Chondrocyte (in vitro differentiated cells): ENCODE measurements around the gene KYAT1. TPM values are rescaled to one million over a fixed set of nuclear protein-coding genes. Genes with fewer than 3 reads are reported as not detected.

Experiments used
- DNase-seq: peaks from one replicate; pipeline ENCODE4 v3.0.0; 2021; ENCODE audit warnings: mixed read lengths, low spot score
- H3K27ac Mint-ChIP-seq: one replicate; pipeline ENCODE4 v1.8.0; 2021; ENCODE audit warnings: mild to moderate bottlenecking, moderate library complexity, mixed read lengths; ENCODE audit not compliant: unreplicated experiment
- H3K27me3 Mint-ChIP-seq: 2 replicates; pipeline ENCODE4 v1.8.0; 2021; ENCODE audit warnings: low read depth, mixed read lengths
- H3K36me3 Mint-ChIP-seq: 2 replicates; pipeline ENCODE4 v1.8.0; 2021; ENCODE audit warnings: low read depth, mixed read lengths
- H3K4me1 Mint-ChIP-seq: 2 replicates; pipeline ENCODE4 v1.8.0; 2021; ENCODE audit warnings: low read depth, mild to moderate bottlenecking, mixed read lengths
- H3K4me3 Mint-ChIP-seq: one replicate; pipeline ENCODE4 v1.8.0; 2021; ENCODE audit warnings: mild to moderate bottlenecking, moderate library complexity, mixed read lengths; ENCODE audit not compliant: unreplicated experiment
- H3K9me3 Mint-ChIP-seq: 2 replicates; pipeline ENCODE4 v1.8.0; 2021; ENCODE audit warnings: low read depth, mixed read lengths
- long read RNA-seq: library from polyadenylated mRNA; stranded (forward); transcript quantifications from one replicate; pipeline ENCODE4 v2.0.0, GENCODE V29; 2021
- total RNA-seq: library from RNA; stranded (reverse); gene quantifications from 3 replicates; pipeline ENCODE4 v1.2.1, GENCODE V29; 2021
- TF ChIP-seq, protein P1 (sequence below): fragments of 200-600 bp; sonication (generic); IDR thresholded peaks from 2 replicates; pipeline ENCODE4 v1.5.0; 2021; ENCODE audit warnings: antibody characterized with exemption, mild to moderate bottlenecking, moderate library complexity

Gene KYAT1
- 3.3 to 7.0 TPM (median 3.6 TPM) in 3 replicates for total RNA-seq
- long read RNA-seq, partial matches to known transcripts: 0 of 4 reads
- long read RNA-seq, other reads (novel, unspliced or antisense): 2 of 4 reads

DNA sequence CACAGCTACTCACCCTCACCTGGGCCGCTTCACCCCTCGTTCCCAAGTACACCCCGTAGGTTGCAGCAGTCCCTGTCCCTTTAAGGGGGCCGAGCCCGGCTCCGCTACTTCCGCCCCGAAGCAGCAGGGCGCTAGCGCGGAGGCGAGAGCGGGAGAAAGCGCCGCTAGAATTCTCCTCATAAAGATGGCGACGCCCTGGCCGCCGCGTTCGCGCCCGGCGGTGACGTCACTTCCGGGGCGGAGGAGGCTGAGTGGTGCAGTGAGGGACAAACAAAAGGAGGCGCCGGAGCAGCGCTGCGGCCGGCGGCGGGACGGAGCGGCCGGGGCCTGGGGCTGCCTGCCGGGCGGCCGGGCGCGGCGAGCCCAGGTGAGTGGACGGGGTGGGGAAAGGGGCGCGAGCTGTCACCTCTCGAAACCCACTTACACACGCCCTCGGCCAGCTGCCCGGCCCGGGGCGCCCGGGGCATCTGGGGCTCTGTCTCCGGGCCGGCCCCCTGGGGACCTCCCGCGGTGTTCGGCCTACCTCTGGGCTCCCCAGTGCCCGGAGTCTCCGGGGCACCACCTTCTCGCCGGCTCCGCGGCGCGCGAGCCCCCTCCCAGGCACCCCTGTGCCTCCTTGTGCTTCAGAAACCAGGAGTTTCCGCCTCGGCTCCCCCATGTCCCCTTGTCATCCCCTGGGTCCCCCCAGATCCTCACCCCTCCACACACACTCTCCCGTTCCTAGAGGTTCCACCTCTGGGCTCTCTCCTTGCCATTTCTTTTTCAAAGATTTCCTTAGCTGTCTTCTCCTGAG lies at the start of gene KYAT1, which contains the start of gene LRRC8A:
KYAT1 (minus strand) TSS at position 67 of the 793 bp plus-strand sequence. CDS start 36,545 bp downstream, outside the sequence.
LRRC8A (plus strand) TSS at position 250 of the 793 bp plus-strand sequence. CDS start 25,032 bp downstream, outside the sequence.
- H3K4me1 Mint-ChIP-seq: peaks cover 48% of the 10 kb centered on the region
- H3K9me3 Mint-ChIP-seq: no peaks in the 10 kb centered on the region
- peak within 1 kb of the TSS; percentile 94 for H3K27ac Mint-ChIP-seq
- no peaks in the 10 kb centered on the region for H3K27me3 Mint-ChIP-seq
- TF ChIP-seq, protein P1, sequence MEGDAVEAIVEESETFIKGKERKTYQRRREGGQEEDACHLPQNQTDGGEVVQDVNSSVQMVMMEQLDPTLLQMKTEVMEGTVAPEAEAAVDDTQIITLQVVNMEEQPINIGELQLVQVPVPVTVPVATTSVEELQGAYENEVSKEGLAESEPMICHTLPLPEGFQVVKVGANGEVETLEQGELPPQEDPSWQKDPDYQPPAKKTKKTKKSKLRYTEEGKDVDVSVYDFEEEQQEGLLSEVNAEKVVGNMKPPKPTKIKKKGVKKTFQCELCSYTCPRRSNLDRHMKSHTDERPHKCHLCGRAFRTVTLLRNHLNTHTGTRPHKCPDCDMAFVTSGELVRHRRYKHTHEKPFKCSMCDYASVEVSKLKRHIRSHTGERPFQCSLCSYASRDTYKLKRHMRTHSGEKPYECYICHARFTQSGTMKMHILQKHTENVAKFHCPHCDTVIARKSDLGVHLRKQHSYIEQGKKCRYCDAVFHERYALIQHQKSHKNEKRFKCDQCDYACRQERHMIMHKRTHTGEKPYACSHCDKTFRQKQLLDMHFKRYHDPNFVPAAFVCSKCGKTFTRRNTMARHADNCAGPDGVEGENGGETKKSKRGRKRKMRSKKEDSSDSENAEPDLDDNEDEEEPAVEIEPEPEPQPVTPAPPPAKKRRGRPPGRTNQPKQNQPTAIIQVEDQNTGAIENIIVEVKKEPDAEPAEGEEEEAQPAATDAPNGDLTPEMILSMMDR: peak; percentile 41
- peaks cover 2% of the 10 kb centered on the region for H3K36me3 Mint-ChIP-seq
- peak; percentile 96 for DNase-seq
- H3K4me3 Mint-ChIP-seq: peak within 1 kb of the TSS; percentile 88

DNA sequence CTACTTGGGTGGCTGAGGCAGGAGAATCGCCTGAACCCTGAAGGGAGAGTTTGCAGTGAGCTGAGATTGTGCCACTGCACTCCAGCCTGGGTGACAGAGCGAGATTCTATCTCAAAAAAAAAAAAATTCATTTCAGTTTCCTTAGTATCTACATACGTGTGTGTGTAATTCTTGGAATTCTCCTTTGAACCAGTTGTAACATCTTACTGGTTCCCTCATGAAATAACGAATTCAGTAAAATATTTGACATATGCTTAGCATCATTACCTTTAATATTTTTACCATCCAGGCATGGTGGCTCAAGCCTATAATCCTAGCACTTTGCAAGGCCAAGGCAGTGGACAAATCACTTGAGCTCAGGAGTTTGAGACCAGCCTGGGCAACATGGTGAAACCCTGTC lies 47.8 kb upstream of the KYAT1 start:
- TF ChIP-seq, protein P1: no peak
- H3K36me3 Mint-ChIP-seq: no peaks in the 10 kb centered on the region
- no peak overlapping the region for H3K4me3 Mint-ChIP-seq
- H3K4me1 Mint-ChIP-seq: peaks cover 2% of the 10 kb centered on the region
- no peaks in the 10 kb centered on the region for H3K27me3 Mint-ChIP-seq
- H3K27ac Mint-ChIP-seq: no peak overlapping the region
- H3K9me3 Mint-ChIP-seq: no peaks in the 10 kb centered on the region
- no peak for DNase-seq

DNA sequence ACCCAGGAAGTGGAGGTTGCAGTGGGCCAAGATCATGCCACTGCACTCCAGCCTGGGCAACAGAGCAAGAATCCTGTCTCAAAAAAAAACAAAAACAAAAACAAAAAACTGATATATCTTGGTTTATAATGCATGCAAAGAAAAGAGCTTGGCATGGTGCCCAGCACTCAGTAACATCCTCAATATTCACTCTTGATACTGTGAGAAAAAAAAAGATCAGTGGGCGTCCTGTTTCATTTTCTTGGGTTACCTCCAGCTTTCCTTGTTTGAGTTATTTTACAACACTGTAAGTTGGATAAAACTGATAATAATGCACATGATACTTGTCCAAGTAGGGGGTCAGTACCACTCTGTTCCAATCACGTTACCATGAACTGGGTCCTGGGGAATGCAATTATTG lies 46.9 kb upstream of the KYAT1 start:
- Mint-ChIP-seq H3K9me3 (no peaks in the 10 kb centered on the region), H3K27me3 (no peaks in the 10 kb centered on the region), H3K36me3 (no peaks in the 10 kb centered on the region), H3K27ac (no peak overlapping the region), H3K4me1 (peaks cover 2% of the 10 kb centered on the region), H3K4me3 (no peak overlapping the region)
- no peak for DNase-seq
- TF ChIP-seq, protein P1: no peak

DNA sequence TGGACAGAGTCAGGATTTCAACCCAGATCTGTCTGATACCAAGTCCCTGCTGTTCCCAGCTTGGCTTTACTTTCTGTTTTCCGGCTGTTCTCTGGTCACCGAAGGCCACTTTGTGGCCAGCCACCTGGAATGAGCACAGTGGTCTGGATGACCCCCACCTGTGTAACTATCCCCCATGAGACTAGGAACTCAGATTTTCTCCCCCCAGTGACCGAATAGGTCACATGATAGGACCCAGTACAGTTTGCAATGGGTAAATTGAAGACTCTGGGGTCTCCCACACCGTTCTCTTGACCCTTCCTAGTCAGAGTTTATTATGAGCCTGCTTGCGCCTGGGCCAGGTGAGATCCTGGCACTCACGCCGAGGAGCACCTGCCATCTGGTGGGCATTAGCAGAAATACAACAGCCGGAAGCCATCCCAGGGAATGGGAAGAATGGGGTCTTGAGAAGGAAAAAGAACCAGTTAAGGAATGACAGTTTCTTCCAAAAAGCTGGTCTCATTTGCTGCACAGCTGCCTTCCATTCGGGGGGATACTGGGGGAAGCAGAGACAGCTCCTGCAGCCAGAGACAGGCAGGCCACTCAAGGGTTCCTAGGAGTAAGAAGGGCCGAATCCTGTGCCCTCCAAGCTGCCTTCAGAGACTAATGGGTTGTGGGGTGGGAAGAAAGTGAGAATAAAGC lies 46.1 kb upstream of the KYAT1 start:
- Mint-ChIP-seq H3K27ac (no peak overlapping the region), H3K4me3 (no peak overlapping the region), H3K4me1 (peaks cover 2% of the 10 kb centered on the region), H3K9me3 (no peaks in the 10 kb centered on the region), H3K36me3 (no peaks in the 10 kb centered on the region), H3K27me3 (no peaks in the 10 kb centered on the region)
- DNase-seq: no peak
- TF ChIP-seq, protein P1: peak; percentile 95

DNA sequence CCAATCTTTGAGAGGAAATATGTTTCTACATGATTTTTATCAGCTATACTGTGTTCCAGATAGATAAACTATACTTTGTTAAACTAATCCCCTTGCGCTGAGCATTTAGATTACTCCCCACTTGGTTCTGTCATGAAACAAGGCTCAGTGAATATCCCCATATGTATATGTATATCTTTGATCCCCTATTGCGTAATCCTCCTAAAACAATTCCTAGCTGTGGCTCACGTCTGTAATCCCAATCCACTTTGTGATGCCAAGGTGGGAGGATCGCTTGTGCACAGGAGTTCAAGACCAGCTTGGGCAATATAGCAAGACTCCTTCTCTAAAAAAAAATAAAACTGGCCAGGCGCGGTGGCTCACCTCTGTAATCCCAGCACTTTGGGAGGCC lies 41.7 kb upstream of the KYAT1 start:
- Mint-ChIP-seq H3K27me3 (no peaks in the 10 kb centered on the region), H3K27ac (no peak overlapping the region), H3K4me1 (peaks cover 23% of the 10 kb centered on the region), H3K9me3 (no peaks in the 10 kb centered on the region), H3K4me3 (no peak overlapping the region), H3K36me3 (no peaks in the 10 kb centered on the region)
- DNase-seq: no peak
- TF ChIP-seq, protein P1: no peak
